SU-DHL-6 (cell line): ENCODE data around the gene C2orf42.

ENCODE experiments used
- H2AFZ ChIP-seq: fragments of 200-600 bp; sonication (generic); 2 replicates; pipeline ENCODE4 v1.6.1; 2014; ENCODE audit warnings: low read depth, mild to moderate bottlenecking, moderate library complexity, mixed read lengths, antibody characterized with exemption, low read length; ENCODE audit not compliant: severe bottlenecking
- H3F3A ChIP-seq: fragments of 200-600 bp; shearing (Covaris generic); 2 replicates; pipeline ENCODE4 v1.6.0; 2016; ENCODE audit warnings: antibody characterized with exemption, mild to moderate bottlenecking; ENCODE audit not compliant: insufficient read depth
- H3K27ac ChIP-seq: fragments of 200-600 bp; sonication (generic); 2 replicates; pipeline ENCODE4 v1.5.1; 2016; ENCODE audit warnings: low read depth, mild to moderate bottlenecking, low read length, moderate library complexity, mixed read lengths
- H3K27me3 ChIP-seq: fragments of 200-600 bp; sonication (generic), shearing (Covaris generic); 2 replicates; pipeline ENCODE4 v1.6.0; 2014; ENCODE audit warnings: mild to moderate bottlenecking, low read length
- H3K36me3 ChIP-seq: fragments of 200-600 bp; sonication (generic); 2 replicates; pipeline ENCODE4 v1.6.1; 2014; ENCODE audit warnings: mild to moderate bottlenecking, low read length, mixed read lengths
- H3K4me2 ChIP-seq: fragments of 300-600, 200-600 bp; shearing (Covaris generic), sonication (generic); 2 replicates; pipeline ENCODE4 v1.6.0; 2014; ENCODE audit warnings: low read length, low read depth, mild to moderate bottlenecking; ENCODE audit not compliant: poor library complexity, severe bottlenecking
- H3K4me3 ChIP-seq: fragments of 200-600 bp; sonication (generic); 2 replicates; pipeline ENCODE4 v1.5.1; 2014; ENCODE audit warnings: antibody characterized with exemption, low read length, mild to moderate bottlenecking, mixed read lengths; ENCODE audit not compliant: insufficient read depth, poor library complexity, severe bottlenecking
- H3K79me2 ChIP-seq: fragments of 200-600 bp; sonication (generic); 2 replicates; pipeline ENCODE4 v1.6.1; 2014; ENCODE audit warnings: mild to moderate bottlenecking, low read length, moderate library complexity; ENCODE audit not compliant: insufficient read depth
- H3K9ac ChIP-seq: fragments of 200-600 bp; sonication (generic); 2 replicates; pipeline ENCODE4 v1.7.0; 2014; ENCODE audit warnings: mild to moderate bottlenecking, low read length
- H3K9me2 ChIP-seq: fragments of 200-600 bp; sonication (generic); replicated peaks from 2 replicates; pipeline ENCODE4 v1.6.1; 2014; ENCODE audit warnings: low read length; ENCODE audit not compliant: insufficient read depth
- H3K9me3 ChIP-seq: fragments of 200-600 bp; sonication (generic); 2 replicates; pipeline ENCODE4 v1.6.1; 2014; ENCODE audit warnings: low read length, mixed read lengths; ENCODE audit not compliant: insufficient read depth
- H4K20me1 ChIP-seq: fragments of 200-600 bp; sonication (generic); 2 replicates; pipeline ENCODE4 v1.6.1; 2014; ENCODE audit warnings: low read depth, mild to moderate bottlenecking, antibody characterized with exemption, low read length, moderate library complexity, mixed read lengths
- CTCF ChIP-seq: fragments of 200-600 bp; sonication (generic); IDR thresholded peaks from one replicate; pipeline ENCODE4 v1.5.1; 2017; ENCODE audit warnings: antibody characterized with exemption, mild to moderate bottlenecking, low read length, moderate library complexity; ENCODE audit not compliant: insufficient read depth, poor library complexity, severe bottlenecking
- EZH2phosphoT487 ChIP-seq: fragments of 200-600 bp; sonication (generic), shearing (Covaris generic); conservative IDR thresholded peaks from 2 replicates; pipeline ENCODE4 v1.6.1; 2018; ENCODE audit warnings: mild to moderate bottlenecking, antibody characterized with exemption, low read length, moderate library complexity, mixed read lengths

C2orf42 gene

GRCh38 chr2:70202236-70202806 lies 11.5 kb upstream of the C2orf42 start:
- Histone ChIP-seq H3K9ac (no peak overlapping the region), H3K4me2 (no peak overlapping the region)

GRCh38 chr2:70201831-70202230 lies 11.0 kb upstream of the C2orf42 start:
- Histone ChIP-seq H2AFZ (no peak overlapping the region), H3K27ac (no peak overlapping the region), H3F3A (0 out of 2 replicates have a peak, but pooled peaks cover 5% of the 10 kb centered on the region), H3K36me3 (no peaks in the 10 kb centered on the region), H4K20me1 (no peaks in the 10 kb centered on the region), H3K9me2 (no peaks in the 10 kb centered on the region), H3K79me2 (no peaks in the 10 kb centered on the region), H3K9ac (no peak overlapping the region), H3K27me3 (no peaks in the 10 kb centered on the region), H3K4me2 (no peak overlapping the region), H3K9me3 (no peaks in the 10 kb centered on the region), H3K4me3 (no peak overlapping the region)
- TF ChIP-seq CTCF (no peak), EZH2phosphoT487 (no peak)

More at GRCh38 chr2:70202236-70202806, 11.5 kb upstream of the C2orf42 start:
- Histone ChIP-seq H3K9me2 (no peaks in the 10 kb centered on the region), H3K79me2 (no peaks in the 10 kb centered on the region), H2AFZ (no peak overlapping the region), H3K9me3 (no peaks in the 10 kb centered on the region), H4K20me1 (no peaks in the 10 kb centered on the region), H3F3A (0 out of 2 replicates have a peak, but pooled peaks cover 5% of the 10 kb centered on the region), H3K27ac (no peak overlapping the region), H3K27me3 (no peaks in the 10 kb centered on the region), H3K4me3 (no peak overlapping the region), H3K36me3 (no peaks in the 10 kb centered on the region)
- TF ChIP-seq CTCF (no peak), EZH2phosphoT487 (no peak)

- Histone ChIP-seq H3K36me3 (no peaks in the 10 kb centered on the region), H3F3A (0 out of 2 replicates have a peak, but pooled peaks cover 5% of the 10 kb centered on the region), H3K9me3 (no peaks in the 10 kb centered on the region), H3K9ac (no peak overlapping the region), H3K27me3 (no peaks in the 10 kb centered on the region), H3K79me2 (no peaks in the 10 kb centered on the region), H3K9me2 (no peaks in the 10 kb centered on the region), H2AFZ (no peak overlapping the region), H3K4me2 (no peak overlapping the region), H3K27ac (no peak overlapping the region), H3K4me3 (no peak overlapping the region), H4K20me1 (no peaks in the 10 kb centered on the region)
- TF ChIP-seq EZH2phosphoT487 (no peak), CTCF (no peak)
Measured at GRCh38 chr2:70201225-70201768, 10.5 kb upstream of the C2orf42 start.
